Nephron progenitor cell (in vitro differentiated cells): ENCODE data around the gene ALDH5A1.

ENCODE experiments used
- DNase-seq: peaks from one replicate; pipeline ENCODE4 v3.0.0; 2021
- H3K27ac Mint-ChIP-seq: 2 replicates; pipeline ENCODE4 v1.8.0; 2021; ENCODE audit warnings: mild to moderate bottlenecking, moderate library complexity, mixed read lengths
- H3K27me3 Mint-ChIP-seq: 2 replicates; pipeline ENCODE4 v1.8.0; 2021; ENCODE audit warnings: mild to moderate bottlenecking, low read depth, mixed read lengths; ENCODE audit not compliant: poor library complexity
- H3K36me3 Mint-ChIP-seq: 2 replicates; pipeline ENCODE4 v1.8.0; 2021; ENCODE audit warnings: low read depth, mixed read lengths
- H3K4me1 Mint-ChIP-seq: 2 replicates; pipeline ENCODE4 v1.8.0; 2021; ENCODE audit warnings: mixed read lengths
- H3K4me3 Mint-ChIP-seq: 2 replicates; pipeline ENCODE4 v1.8.0; 2021; ENCODE audit warnings: mild to moderate bottlenecking, moderate library complexity, mixed read lengths
- H3K9me3 Mint-ChIP-seq: 2 replicates; pipeline ENCODE4 v1.8.0; 2021; ENCODE audit warnings: mild to moderate bottlenecking, moderate library complexity, mixed read lengths
- CTCF ChIP-seq: fragments of 200-600 bp; sonication (generic); IDR thresholded peaks from 2 replicates; pipeline ENCODE4 v1.5.0; 2021; ENCODE audit warnings: antibody characterized with exemption

Gene ALDH5A1

GRCh38 chr6:24478903-24479302, 15.9 kb upstream of the ALDH5A1 start:
- Mint-ChIP-seq H3K36me3 (peaks cover 18% of the 10 kb centered on the region), H3K27me3 (no peaks in the 10 kb centered on the region), H3K27ac (no peak overlapping the region), H3K9me3 (peaks cover 12% of the 10 kb centered on the region), H3K4me1 (no peaks in the 10 kb centered on the region), H3K4me3 (no peak overlapping the region)
- DNase-seq: no peak
- TF ChIP-seq CTCF: no peak

- H3K27ac Mint-ChIP-seq: no peak overlapping the region
- no peak overlapping the region for H3K4me3 Mint-ChIP-seq
- H3K4me1 Mint-ChIP-seq: no peaks in the 10 kb centered on the region
- no peak for DNase-seq
- peaks cover 18% of the 10 kb centered on the region for H3K36me3 Mint-ChIP-seq
- peaks cover 12% of the 10 kb centered on the region for H3K9me3 Mint-ChIP-seq
- TF ChIP-seq CTCF: no peak
- no peaks in the 10 kb centered on the region for H3K27me3 Mint-ChIP-seq
Observed at GRCh38 chr6:24480705-24481104, 14.1 kb upstream of the ALDH5A1 start.

GRCh38 chr6:24481449-24481848, 13.3 kb upstream of the ALDH5A1 start:
- no peak for DNase-seq
- H3K36me3 Mint-ChIP-seq: peaks cover 18% of the 10 kb centered on the region
- TF ChIP-seq CTCF: no peak
- peaks cover 12% of the 10 kb centered on the region for H3K9me3 Mint-ChIP-seq
- H3K4me3 Mint-ChIP-seq: no peak overlapping the region
- H3K4me1 Mint-ChIP-seq: no peaks in the 10 kb centered on the region
- no peaks in the 10 kb centered on the region for H3K27me3 Mint-ChIP-seq
- no peak overlapping the region for H3K27ac Mint-ChIP-seq

GRCh38 chr6:24484657-24485323, 10.0 kb upstream of the ALDH5A1 start:
- peaks cover 4% of the 10 kb centered on the region for H3K9me3 Mint-ChIP-seq
- no peak overlapping the region for H3K4me3 Mint-ChIP-seq
- H3K36me3 Mint-ChIP-seq: peaks cover 7% of the 10 kb centered on the region
- no peak for TF ChIP-seq CTCF
- no peak for DNase-seq
- H3K4me1 Mint-ChIP-seq: no peaks in the 10 kb centered on the region
- H3K27ac Mint-ChIP-seq: no peak overlapping the region
- H3K27me3 Mint-ChIP-seq: peaks cover 2% of the 10 kb centered on the region

GRCh38 chr6:24486065-24486464, 8.7 kb upstream of the ALDH5A1 start:
- Mint-ChIP-seq H3K36me3 (no peaks in the 10 kb centered on the region), H3K27ac (no peak overlapping the region), H3K4me1 (no peaks in the 10 kb centered on the region), H3K4me3 (no peak overlapping the region), H3K9me3 (no peaks in the 10 kb centered on the region), H3K27me3 (peaks cover 6% of the 10 kb centered on the region)
- DNase-seq: no peak
- TF ChIP-seq CTCF: no peak

- H3K36me3 Mint-ChIP-seq: no peaks in the 10 kb centered on the region
- peaks cover 11% of the 10 kb centered on the region for H3K4me1 Mint-ChIP-seq
- no peak for TF ChIP-seq CTCF
- H3K9me3 Mint-ChIP-seq: no peaks in the 10 kb centered on the region
- H3K27ac Mint-ChIP-seq: no peak within 1 kb of the TSS
- peaks cover 27% of the 10 kb centered on the region for H3K27me3 Mint-ChIP-seq
- no peak for DNase-seq
- H3K4me3 Mint-ChIP-seq: no peak within 1 kb of the TSS
Observed at GRCh38 chr6:24489470-24489869, 5.3 kb upstream of the ALDH5A1 start, which contains the start of gene GPLD1. Gene GPLD1, minus strand, starts transcription at chr6:24489578. Its CDS starts 67 bp downstream, at chr6:24489511.
